ENCODE results near the gene CSF3. TPM values are rescaled to one million over a fixed set of nuclear protein-coding genes. Genes with fewer than 3 reads are reported as not detected.

Gene CSF3
- total RNA-seq, 1 experiment from 2014 or later, result not detected

DNA sequence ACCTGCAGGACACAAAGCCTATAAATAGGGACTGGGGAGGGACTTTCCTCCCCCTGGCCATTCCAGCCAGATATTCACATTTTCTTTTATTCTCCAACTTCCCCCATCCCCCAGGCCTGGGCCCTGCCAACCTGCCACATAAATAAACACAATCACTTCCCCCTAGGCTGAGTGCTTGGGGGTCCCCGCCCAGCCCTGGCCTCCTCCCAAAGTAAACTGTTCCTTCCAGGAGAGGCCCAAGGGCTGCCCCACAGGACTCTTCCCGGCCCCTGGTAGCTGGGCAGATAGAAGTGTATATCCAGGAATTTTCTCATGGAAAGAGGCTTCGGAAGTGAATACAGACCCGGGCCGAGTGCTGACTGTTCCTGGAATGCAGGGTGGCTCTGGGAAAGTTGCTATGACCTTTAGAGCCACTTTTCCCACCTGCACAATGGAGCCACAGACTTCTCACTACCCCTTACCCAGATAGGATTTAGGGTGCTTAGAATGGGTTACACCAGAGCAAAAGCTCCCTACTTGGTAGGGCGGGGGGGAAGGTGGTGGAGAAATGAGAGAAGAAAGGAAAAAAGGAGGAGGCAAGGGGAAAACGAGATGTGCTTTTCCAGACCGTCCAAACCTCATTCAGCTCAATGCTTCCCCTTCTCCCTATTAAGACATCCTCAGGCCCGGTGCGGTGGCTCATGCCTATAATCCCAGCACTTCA is 8.5 kb downstream of the CSF3 start:
- Mint-ChIP-seq H3K27me3 (ENCODE audit: low read depth) (no peaks in the 10 kb centered on the region), H3K27ac (no peak overlapping the region), H3K36me3 (peaks cover 35% of the 10 kb centered on the region), H3K4me1 (peaks cover 9% of the 10 kb centered on the region), H3K9me3 (no peaks in the 10 kb centered on the region), H3K4me3 (no peak overlapping the region)
- no peak for ATAC-seq
- POLR2A ChIA-PET, result no interaction called here
- DNase-seq (ENCODE audit: low spot score), result no peak
- TF ChIP-seq NR3C1 (CRISPR knock-in tag; conservative IDR thresholded peaks at IDR 0.05; ENCODE audit: low read depth) (no peak), MXD4 (CRISPR knock-in tag; IDR thresholded peaks at IDR 0.05; ENCODE audit: borderline replicate concordance) (no peak), ZNF138 (CRISPR knock-in tag; conservative IDR thresholded peaks at IDR 0.05) (no peak), RELA (CRISPR knock-in tag; IDR thresholded peaks at IDR 0.05; ENCODE audit: borderline replicate concordance) (no peak), OVOL2 (CRISPR knock-in tag; IDR thresholded peaks at IDR 0.05; ENCODE audit: borderline replicate concordance) (no peak), IRF2 (CRISPR knock-in tag; IDR thresholded peaks at IDR 0.05; ENCODE audit: borderline replicate concordance, low read depth) (no peak), ELF4 (CRISPR knock-in tag; IDR thresholded peaks at IDR 0.05; ENCODE audit: low read depth) (no peak), SMAD3 (CRISPR knock-in tag; IDR thresholded peaks at IDR 0.05; ENCODE audit: borderline replicate concordance) (no peak), RORB (CRISPR knock-in tag; IDR thresholded peaks at IDR 0.05) (no peak), KAT7 (CRISPR knock-in tag; IDR thresholded peaks at IDR 0.05; ENCODE audit: borderline replicate concordance) (no peak), ESRRA (CRISPR knock-in tag; IDR thresholded peaks at IDR 0.05; ENCODE audit: borderline replicate concordance) (no peak)
- TF ChIP-seq, protein P1, sequence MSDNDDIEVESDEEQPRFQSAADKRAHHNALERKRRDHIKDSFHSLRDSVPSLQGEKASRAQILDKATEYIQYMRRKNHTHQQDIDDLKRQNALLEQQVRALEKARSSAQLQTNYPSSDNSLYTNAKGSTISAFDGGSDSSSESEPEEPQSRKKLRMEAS (CRISPR knock-in tag; IDR thresholded peaks at IDR 0.05), result no peak
- TF ChIP-seq, protein P2, sequence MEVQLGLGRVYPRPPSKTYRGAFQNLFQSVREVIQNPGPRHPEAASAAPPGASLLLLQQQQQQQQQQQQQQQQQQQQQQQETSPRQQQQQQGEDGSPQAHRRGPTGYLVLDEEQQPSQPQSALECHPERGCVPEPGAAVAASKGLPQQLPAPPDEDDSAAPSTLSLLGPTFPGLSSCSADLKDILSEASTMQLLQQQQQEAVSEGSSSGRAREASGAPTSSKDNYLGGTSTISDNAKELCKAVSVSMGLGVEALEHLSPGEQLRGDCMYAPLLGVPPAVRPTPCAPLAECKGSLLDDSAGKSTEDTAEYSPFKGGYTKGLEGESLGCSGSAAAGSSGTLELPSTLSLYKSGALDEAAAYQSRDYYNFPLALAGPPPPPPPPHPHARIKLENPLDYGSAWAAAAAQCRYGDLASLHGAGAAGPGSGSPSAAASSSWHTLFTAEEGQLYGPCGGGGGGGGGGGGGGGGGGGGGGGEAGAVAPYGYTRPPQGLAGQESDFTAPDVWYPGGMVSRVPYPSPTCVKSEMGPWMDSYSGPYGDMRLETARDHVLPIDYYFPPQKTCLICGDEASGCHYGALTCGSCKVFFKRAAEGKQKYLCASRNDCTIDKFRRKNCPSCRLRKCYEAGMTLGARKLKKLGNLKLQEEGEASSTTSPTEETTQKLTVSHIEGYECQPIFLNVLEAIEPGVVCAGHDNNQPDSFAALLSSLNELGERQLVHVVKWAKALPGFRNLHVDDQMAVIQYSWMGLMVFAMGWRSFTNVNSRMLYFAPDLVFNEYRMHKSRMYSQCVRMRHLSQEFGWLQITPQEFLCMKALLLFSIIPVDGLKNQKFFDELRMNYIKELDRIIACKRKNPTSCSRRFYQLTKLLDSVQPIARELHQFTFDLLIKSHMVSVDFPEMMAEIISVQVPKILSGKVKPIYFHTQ (CRISPR knock-in tag; IDR thresholded peaks at IDR 0.05), result no peak
- TF ChIP-seq, protein P3, sequence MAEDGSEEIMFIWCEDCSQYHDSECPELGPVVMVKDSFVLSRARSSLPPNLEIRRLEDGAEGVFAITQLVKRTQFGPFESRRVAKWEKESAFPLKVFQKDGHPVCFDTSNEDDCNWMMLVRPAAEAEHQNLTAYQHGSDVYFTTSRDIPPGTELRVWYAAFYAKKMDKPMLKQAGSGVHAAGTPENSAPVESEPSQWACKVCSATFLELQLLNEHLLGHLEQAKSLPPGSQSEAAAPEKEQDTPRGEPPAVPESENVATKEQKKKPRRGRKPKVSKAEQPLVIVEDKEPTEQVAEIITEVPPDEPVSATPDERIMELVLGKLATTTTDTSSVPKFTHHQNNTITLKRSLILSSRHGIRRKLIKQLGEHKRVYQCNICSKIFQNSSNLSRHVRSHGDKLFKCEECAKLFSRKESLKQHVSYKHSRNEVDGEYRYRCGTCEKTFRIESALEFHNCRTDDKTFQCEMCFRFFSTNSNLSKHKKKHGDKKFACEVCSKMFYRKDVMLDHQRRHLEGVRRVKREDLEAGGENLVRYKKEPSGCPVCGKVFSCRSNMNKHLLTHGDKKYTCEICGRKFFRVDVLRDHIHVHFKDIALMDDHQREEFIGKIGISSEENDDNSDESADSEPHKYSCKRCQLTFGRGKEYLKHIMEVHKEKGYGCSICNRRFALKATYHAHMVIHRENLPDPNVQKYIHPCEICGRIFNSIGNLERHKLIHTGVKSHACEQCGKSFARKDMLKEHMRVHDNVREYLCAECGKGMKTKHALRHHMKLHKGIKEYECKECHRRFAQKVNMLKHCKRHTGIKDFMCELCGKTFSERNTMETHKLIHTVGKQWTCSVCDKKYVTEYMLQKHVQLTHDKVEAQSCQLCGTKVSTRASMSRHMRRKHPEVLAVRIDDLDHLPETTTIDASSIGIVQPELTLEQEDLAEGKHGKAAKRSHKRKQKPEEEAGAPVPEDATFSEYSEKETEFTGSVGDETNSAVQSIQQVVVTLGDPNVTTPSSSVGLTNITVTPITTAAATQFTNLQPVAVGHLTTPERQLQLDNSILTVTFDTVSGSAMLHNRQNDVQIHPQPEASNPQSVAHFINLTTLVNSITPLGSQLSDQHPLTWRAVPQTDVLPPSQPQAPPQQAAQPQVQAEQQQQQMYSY (CRISPR knock-in tag; IDR thresholded peaks at IDR 0.05), result no peak
- TF ChIP-seq, protein P4, sequence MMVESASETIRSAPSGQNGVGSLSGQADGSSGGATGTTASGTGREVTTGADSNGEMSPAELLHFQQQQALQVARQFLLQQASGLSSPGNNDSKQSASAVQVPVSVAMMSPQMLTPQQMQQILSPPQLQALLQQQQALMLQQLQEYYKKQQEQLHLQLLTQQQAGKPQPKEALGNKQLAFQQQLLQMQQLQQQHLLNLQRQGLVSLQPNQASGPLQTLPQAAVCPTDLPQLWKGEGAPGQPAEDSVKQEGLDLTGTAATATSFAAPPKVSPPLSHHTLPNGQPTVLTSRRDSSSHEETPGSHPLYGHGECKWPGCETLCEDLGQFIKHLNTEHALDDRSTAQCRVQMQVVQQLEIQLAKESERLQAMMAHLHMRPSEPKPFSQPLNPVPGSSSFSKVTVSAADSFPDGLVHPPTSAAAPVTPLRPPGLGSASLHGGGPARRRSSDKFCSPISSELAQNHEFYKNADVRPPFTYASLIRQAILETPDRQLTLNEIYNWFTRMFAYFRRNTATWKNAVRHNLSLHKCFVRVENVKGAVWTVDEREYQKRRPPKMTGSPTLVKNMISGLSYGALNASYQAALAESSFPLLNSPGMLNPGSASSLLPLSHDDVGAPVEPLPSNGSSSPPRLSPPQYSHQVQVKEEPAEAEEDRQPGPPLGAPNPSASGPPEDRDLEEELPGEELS (CRISPR knock-in tag; IDR thresholded peaks at IDR 0.05), result no peak
- TF ChIP-seq, protein P5, sequence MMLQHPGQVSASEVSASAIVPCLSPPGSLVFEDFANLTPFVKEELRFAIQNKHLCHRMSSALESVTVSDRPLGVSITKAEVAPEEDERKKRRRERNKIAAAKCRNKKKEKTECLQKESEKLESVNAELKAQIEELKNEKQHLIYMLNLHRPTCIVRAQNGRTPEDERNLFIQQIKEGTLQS (CRISPR knock-in tag; conservative IDR thresholded peaks at IDR 0.05), result no peak
- TF ChIP-seq, protein P6, sequence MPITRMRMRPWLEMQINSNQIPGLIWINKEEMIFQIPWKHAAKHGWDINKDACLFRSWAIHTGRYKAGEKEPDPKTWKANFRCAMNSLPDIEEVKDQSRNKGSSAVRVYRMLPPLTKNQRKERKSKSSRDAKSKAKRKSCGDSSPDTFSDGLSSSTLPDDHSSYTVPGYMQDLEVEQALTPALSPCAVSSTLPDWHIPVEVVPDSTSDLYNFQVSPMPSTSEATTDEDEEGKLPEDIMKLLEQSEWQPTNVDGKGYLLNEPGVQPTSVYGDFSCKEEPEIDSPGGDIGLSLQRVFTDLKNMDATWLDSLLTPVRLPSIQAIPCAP (CRISPR knock-in tag; IDR thresholded peaks at IDR 0.05), result no peak
- TF ChIP-seq, protein P7, sequence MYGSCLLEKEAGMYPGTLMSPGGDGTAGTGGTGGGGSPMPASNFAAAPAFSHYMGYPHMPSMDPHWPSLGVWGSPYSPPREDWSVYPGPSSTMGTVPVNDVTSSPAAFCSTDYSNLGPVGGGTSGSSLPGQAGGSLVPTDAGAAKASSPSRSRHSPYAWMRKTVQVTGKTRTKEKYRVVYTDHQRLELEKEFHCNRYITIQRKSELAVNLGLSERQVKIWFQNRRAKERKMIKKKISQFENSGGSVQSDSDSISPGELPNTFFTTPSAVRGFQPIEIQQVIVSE (CRISPR knock-in tag; IDR thresholded peaks at IDR 0.05; ENCODE audit: borderline replicate concordance), result no peak
- TF ChIP-seq, protein P8, sequence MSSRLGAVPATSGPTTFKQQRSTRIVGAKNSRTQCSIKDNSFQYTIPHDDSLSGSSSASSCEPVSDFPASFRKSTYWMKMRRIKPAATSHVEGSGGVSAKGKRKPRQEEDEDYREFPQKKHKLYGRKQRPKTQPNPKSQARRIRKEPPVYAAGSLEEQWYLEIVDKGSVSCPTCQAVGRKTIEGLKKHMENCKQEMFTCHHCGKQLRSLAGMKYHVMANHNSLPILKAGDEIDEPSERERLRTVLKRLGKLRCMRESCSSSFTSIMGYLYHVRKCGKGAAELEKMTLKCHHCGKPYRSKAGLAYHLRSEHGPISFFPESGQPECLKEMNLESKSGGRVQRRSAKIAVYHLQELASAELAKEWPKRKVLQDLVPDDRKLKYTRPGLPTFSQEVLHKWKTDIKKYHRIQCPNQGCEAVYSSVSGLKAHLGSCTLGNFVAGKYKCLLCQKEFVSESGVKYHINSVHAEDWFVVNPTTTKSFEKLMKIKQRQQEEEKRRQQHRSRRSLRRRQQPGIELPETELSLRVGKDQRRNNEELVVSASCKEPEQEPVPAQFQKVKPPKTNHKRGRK (CRISPR knock-in tag; IDR thresholded peaks at IDR 0.05; ENCODE audit: borderline replicate concordance), result no peak
- CTCF ChIA-PET, result interaction anchor here (1.0 to 5.0 kb wide), 2 partner anchors 8 to 52 kb away, joined by 5 to 128 read pairs; partner anchors contain the start of gene CSF3
